GM23338 (cell line): Measurements from ENCODE around the gene SIAH1. TPM values are rescaled to one million over a fixed set of nuclear protein-coding genes. Genes with fewer than 3 reads are reported as not detected.
A peak's percentile ranks its signal among the peaks of the same experiment; 100 is the strongest.
"Not testable (repeated sequence)": the region's sequence is repeated elsewhere in the genome, so short reads cannot be mapped to it uniquely, and the experiment has no call there.

Experiments
- ATAC-seq: fragments of 200-7000 bp; cut with Tn5 transposase; 3 replicates; pipeline ENCODE4 v1.9.1; 2020
- DNase-seq: peaks from one replicate; pipeline ENCODE4 v3.0.0-alpha.2; 2015; ENCODE audit warnings: low spot score
- H2AFZ ChIP-seq: fragments of 200-600 bp; sonication (generic); 2 replicates; pipeline ENCODE4 v1.8.0; 2016; ENCODE audit warnings: antibody characterized with exemption, mild to moderate bottlenecking, moderate library complexity
- H3F3A ChIP-seq: fragments of 200-600 bp; sonication (generic); replicated peaks from 2 replicates; pipeline ENCODE4 v1.8.0; 2017; ENCODE audit warnings: antibody characterized with exemption, mixed run types, low read depth
- H3K27ac ChIP-seq: fragments of 200-600 bp; sonication (generic); 2 replicates; pipeline ENCODE4 v1.6.1; 2016; ENCODE audit warnings: low read depth
- H3K27me3 ChIP-seq: fragments of 200-600 bp; sonication (generic); 2 replicates; pipeline ENCODE4 v1.8.0; 2016; ENCODE audit warnings: mild to moderate bottlenecking, mixed run types, moderate library complexity; ENCODE audit not compliant: insufficient read depth
- H3K36me3 ChIP-seq: fragments of 200-600 bp; sonication (generic); 2 replicates; pipeline ENCODE4 v1.8.0; 2016; ENCODE audit warnings: mild to moderate bottlenecking; ENCODE audit not compliant: insufficient read depth
- H3K4me1 ChIP-seq: fragments of 200-600 bp; sonication (generic); 2 replicates; pipeline ENCODE4 v1.8.0; 2016; ENCODE audit warnings: mild to moderate bottlenecking, moderate library complexity; ENCODE audit not compliant: insufficient read depth
- H3K4me2 ChIP-seq: fragments of 200-600 bp; sonication (generic); 2 replicates; pipeline ENCODE4 v1.7.1; 2017; ENCODE audit warnings: mixed run types
- H3K4me3 ChIP-seq: fragments of 200-600 bp; sonication (generic); 2 replicates; pipeline ENCODE4 v1.6.1; 2016; ENCODE audit warnings: mixed run types
- H3K79me2 ChIP-seq: fragments of 200-600 bp; sonication (generic); replicated peaks from 2 replicates; pipeline ENCODE4 v1.8.0; 2017; ENCODE audit warnings: mild to moderate bottlenecking; ENCODE audit not compliant: insufficient read depth
- H3K9me2 ChIP-seq: fragments of 200-600 bp; sonication (generic); 2 replicates; pipeline ENCODE4 v1.8.0; 2017; ENCODE audit not compliant: insufficient read depth
- H4K20me1 ChIP-seq: fragments of 200-600 bp; sonication (generic); replicated peaks from 2 replicates; pipeline ENCODE4 v1.8.0; 2017; ENCODE audit warnings: mild to moderate bottlenecking; ENCODE audit not compliant: insufficient read depth
- H3K27ac Mint-ChIP-seq: 2 replicates; pipeline ENCODE4 v1.8.0; 2020; ENCODE audit warnings: inconsistent platforms, mild to moderate bottlenecking, moderate library complexity, mixed read lengths
- H3K27me3 Mint-ChIP-seq: 3 replicates; pipeline ENCODE4 v1.8.0; 2022; ENCODE audit warnings: low read depth, mild to moderate bottlenecking, moderate library complexity, mixed read lengths, inconsistent platforms; ENCODE audit not compliant: insufficient read depth, poor library complexity
- H3K36me3 Mint-ChIP-seq: 3 replicates; pipeline ENCODE4 v1.8.0; 2021; ENCODE audit warnings: low read depth, mild to moderate bottlenecking, inconsistent platforms, moderate library complexity, mixed read lengths
- H3K4me1 Mint-ChIP-seq: 3 replicates; pipeline ENCODE4 v1.8.0; 2020; ENCODE audit warnings: mild to moderate bottlenecking, inconsistent platforms, mixed read lengths
- H3K4me3 Mint-ChIP-seq: 3 replicates; pipeline ENCODE4 v1.8.0; 2021; ENCODE audit warnings: moderate library complexity, mild to moderate bottlenecking, inconsistent platforms, mixed read lengths
- H3K9me3 Mint-ChIP-seq: 3 replicates; pipeline ENCODE4 v1.8.0; 2020; ENCODE audit warnings: moderate library complexity, mild to moderate bottlenecking, inconsistent platforms, mixed read lengths
- CTCF ChIP-seq, 2 experiments: fragments of 200-600 bp in 1 of 2; sonication (generic) in 1 of 2; conservative IDR thresholded peaks; 2 replicates each; pipeline versions ENCODE4 v1.5.1 to v1.6.1; 2016 to 2017; ENCODE audit warnings: antibody characterized with exemption in 2 of 2, low read depth in 2 of 2, mild to moderate bottlenecking in 2 of 2, moderate library complexity in 1 of 2
- EZH2 ChIP-seq: fragments of 200-600 bp; sonication (generic); IDR thresholded peaks from one replicate; pipeline ENCODE4 v1.8.0; 2017; ENCODE audit warnings: antibody characterized with exemption, mild to moderate bottlenecking, low read depth; ENCODE audit not compliant: unreplicated experiment
- JUNB ChIP-seq: IDR thresholded peaks from one replicate; pipeline ENCODE4 v1.6.1; 2016; ENCODE audit warnings: antibody characterized with exemption; ENCODE audit not compliant: unreplicated experiment
- NANOG ChIP-seq: IDR thresholded peaks from 2 replicates; pipeline ENCODE4 v1.6.1; 2016; ENCODE audit warnings: antibody characterized with exemption, borderline replicate concordance
- REST ChIP-seq: IDR thresholded peaks from one replicate; pipeline ENCODE4 v1.6.1; 2018; ENCODE audit warnings: antibody characterized with exemption; ENCODE audit not compliant: unreplicated experiment
- STAT1 ChIP-seq: IDR thresholded peaks from one replicate; pipeline ENCODE4 v1.6.1; 2016; ENCODE audit warnings: antibody characterized with exemption; ENCODE audit not compliant: unreplicated experiment
- polyA plus RNA-seq: library from polyadenylated mRNA; unstranded; fragments of >200 nt; fragmentation: Nextera tagmentation; extraction: Ambion mirVana; gene quantifications from 2 replicates; pipeline ENCODE4 v1.2.1, GENCODE V29; 2016
- total RNA-seq: library from RNA; depleted of rRNA; stranded (reverse); fragments of >200 nt; shearing (Covaris generic); gene quantifications from 2 replicates; pipeline ENCODE4 v1.2.3, GENCODE V29; 2014

SIAH1 gene
- total and polyA plus RNA-seq, 2 experiments from 2014 or later = 42.0 to 52.7 TPM

GRCh38 chr16:48317026-48317425, 68.2 kb downstream of the SIAH1 start:
- Mint-ChIP-seq H3K4me3 (no peak overlapping the region), H3K27me3 (no peaks in the 10 kb centered on the region), H3K9me3 (peaks cover 7% of the 10 kb centered on the region), H3K4me1 (peaks cover 23% of the 10 kb centered on the region), H3K36me3 (peaks cover 39% of the 10 kb centered on the region), H3K27ac (no peak overlapping the region; the same call in none of the 2 replicates)
- Histone ChIP-seq H3K4me2 (no peak overlapping the region), H3F3A (peaks cover 14% of the 10 kb centered on the region; the same call in 1 of the 2 replicates), H3K4me1 (peaks cover 17% of the 10 kb centered on the region), H3K4me3 (no peak overlapping the region), H3K27ac (peak overlapping the region; percentile 96), H3K9me2 (no peaks in the 10 kb centered on the region), H3K79me2 (no peaks in the 10 kb centered on the region), H4K20me1 (no peaks in the 10 kb centered on the region), H3K36me3 (no peaks in the 10 kb centered on the region), H2AFZ (no peak overlapping the region), H3K27me3 (no peaks in the 10 kb centered on the region)
- no peak for DNase-seq
- no peak for ATAC-seq
- no peak for TF ChIP-seq EZH2
- TF ChIP-seq NANOG = no peak
- TF ChIP-seq JUNB = no peak
- no peak for TF ChIP-seq STAT1

GRCh38 chr16:48313905-48314304, 71.3 kb downstream of the SIAH1 start:
- not testable (repeated sequence) for H3K4me2 ChIP-seq, H3K9me2 ChIP-seq, ATAC-seq, H3K27me3 Mint-ChIP-seq, H3K27ac Mint-ChIP-seq, H3K27me3 ChIP-seq, H3K36me3 ChIP-seq, H3K4me3 Mint-ChIP-seq, H3K27ac ChIP-seq, H2AFZ ChIP-seq, H4K20me1 ChIP-seq, DNase-seq, H3K79me2 ChIP-seq, H3K4me3 ChIP-seq
- Histone ChIP-seq H3K4me1 (peaks cover 12% of the 10 kb centered on the region), H3F3A (peaks cover 11% of the 10 kb centered on the region; the same call in 1 of the 2 replicates)
- peaks cover 20% of the 10 kb centered on the region for H3K4me1 Mint-ChIP-seq
- peaks cover 17% of the 10 kb centered on the region for H3K9me3 Mint-ChIP-seq
- peaks cover 69% of the 10 kb centered on the region for H3K36me3 Mint-ChIP-seq

GRCh38 chr16:48310908-48311641, 74.1 kb downstream of the SIAH1 start:
- H3K4me2 ChIP-seq = no peak overlapping the region
- H3K4me3 ChIP-seq = no peak overlapping the region
- H3K79me2 ChIP-seq = no peaks in the 10 kb centered on the region
- H2AFZ ChIP-seq = no peak overlapping the region
- ATAC-seq (no peak), DNase-seq (no peak)
- H3K4me1 ChIP-seq = no peaks in the 10 kb centered on the region; the same call in 1 of the 2 replicates
- Mint-ChIP-seq H3K27me3 (no peaks in the 10 kb centered on the region), H3K4me1 (peaks cover 2% of the 10 kb centered on the region), H3K9me3 (peaks cover 17% of the 10 kb centered on the region), H3K36me3 (peaks cover 77% of the 10 kb centered on the region), H3K27ac (no peak overlapping the region), H3K4me3 (no peak overlapping the region)
- H3K36me3 ChIP-seq = no peaks in the 10 kb centered on the region
- no peaks in the 10 kb centered on the region for H4K20me1 ChIP-seq
- no peaks in the 10 kb centered on the region; the same call in 1 of the 2 replicates for H3K9me2 ChIP-seq
- H3F3A ChIP-seq = no peaks in the 10 kb centered on the region
- H3K27ac ChIP-seq = no peak overlapping the region
- H3K27me3 ChIP-seq = no peaks in the 10 kb centered on the region
- no peak for TF ChIP-seq REST
- no peak for TF ChIP-seq CTCF (conservative IDR thresholded peaks at IDR 0.05; ENCODE audit: low read depth in 2 of 2)
- TF ChIP-seq NANOG = no peak
